Endometrial microvascular endothelial cells (primary cell): ENCODE data around the gene DIP2C. TPM values are rescaled to one million over a fixed set of nuclear protein-coding genes. Genes with fewer than 3 reads are reported as not detected.
"Not testable (repeated sequence)": the region's sequence is repeated elsewhere in the genome, so short reads cannot be mapped to it uniquely, and the experiment has no call there.

Experiments used
- in situ Hi-C: cut with HindIII; loops from 2 replicates; pipeline ENCODE4 v1.10.0; 2017; ENCODE audit warnings: low sequenced_read_pairs, low pct_unique_long_range_greater_than_20kb; ENCODE audit errors: inconsistent ontology term
- total RNA-seq: library from RNA; depleted of rRNA; stranded (reverse); fragments of >200 nt; gene quantifications from one replicate; pipeline ENCODE4 v1.2.3, GENCODE V29; 2015; ENCODE audit errors: inconsistent ontology term

DIP2C gene
- total RNA-seq, 1 donor from 2014 or later, result 3.2 TPM

DNA sequence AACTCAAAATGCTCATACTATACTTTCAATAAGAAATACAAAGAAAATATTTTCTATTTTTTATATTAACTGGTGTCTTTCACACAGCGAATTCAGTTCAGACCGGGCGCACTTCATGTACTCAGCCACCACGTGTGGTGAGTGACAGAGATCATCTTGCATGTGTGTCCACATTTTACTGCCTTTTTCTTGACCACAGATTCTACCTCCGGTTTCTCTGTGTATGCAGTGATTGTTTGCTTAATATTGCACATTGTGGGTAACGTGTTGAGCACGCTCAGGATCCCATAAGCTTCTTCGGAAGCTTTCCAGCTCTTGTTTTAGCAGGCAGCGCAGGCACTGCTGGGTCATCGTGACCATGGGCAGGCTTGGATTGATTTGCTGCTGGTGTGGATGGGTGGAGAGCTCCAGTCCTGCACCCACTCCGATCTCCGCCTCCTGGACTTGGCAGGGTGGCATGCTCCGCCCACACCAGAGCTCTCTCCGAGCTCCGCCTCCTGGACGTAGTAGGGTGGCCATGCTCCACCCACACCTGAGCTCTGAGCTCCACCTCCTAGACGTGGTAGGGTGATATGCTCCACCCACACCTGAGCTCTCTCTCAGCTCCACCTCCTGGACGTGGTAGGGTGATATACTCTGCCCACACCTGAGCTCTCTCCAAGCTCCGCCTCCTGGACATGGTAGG is 253.3 kb downstream of the DIP2C start:
- in situ Hi-C loops, result no loop called here

DNA sequence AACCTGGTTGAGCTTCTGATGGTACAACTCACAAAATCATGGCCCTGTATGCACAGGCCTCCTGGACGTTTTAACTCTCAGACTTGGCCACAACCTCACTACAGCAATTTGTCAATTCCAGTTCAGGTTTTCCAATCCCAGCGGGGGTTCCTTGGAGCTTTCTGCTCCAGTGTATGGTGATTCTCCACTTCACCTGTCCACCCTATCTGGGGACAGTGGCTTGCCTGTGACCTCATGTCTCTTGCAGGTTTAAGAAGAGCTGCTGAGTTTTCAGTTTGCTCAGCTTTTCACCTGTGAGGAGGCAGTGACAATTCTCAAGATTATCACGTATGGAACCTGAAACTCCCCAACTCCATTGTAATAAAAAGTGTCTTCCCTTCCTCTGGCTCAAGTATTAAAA is 254.1 kb downstream of the DIP2C start:
- in situ Hi-C loops, result no loop called here

DNA sequence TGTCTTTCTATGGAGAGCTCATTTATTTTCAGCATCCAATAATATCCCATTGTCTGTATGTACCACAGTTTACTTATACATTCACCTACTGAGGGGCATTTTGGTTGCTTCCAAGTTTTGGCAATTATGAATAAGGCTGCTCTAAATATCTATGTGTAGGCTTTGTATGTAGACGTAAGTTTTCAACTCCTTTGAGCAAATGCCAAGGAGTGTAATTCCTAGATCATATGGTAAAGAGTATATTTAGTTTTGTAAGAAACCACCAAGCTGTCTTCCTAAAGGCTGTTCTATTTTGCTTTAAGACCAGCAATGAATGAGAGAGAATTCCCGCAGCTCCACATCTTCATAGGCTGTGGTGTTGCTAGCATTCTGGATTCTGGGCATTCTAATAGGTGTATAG is 259.8 kb downstream of the DIP2C start:
- in situ Hi-C loops, result no loop called here

DNA sequence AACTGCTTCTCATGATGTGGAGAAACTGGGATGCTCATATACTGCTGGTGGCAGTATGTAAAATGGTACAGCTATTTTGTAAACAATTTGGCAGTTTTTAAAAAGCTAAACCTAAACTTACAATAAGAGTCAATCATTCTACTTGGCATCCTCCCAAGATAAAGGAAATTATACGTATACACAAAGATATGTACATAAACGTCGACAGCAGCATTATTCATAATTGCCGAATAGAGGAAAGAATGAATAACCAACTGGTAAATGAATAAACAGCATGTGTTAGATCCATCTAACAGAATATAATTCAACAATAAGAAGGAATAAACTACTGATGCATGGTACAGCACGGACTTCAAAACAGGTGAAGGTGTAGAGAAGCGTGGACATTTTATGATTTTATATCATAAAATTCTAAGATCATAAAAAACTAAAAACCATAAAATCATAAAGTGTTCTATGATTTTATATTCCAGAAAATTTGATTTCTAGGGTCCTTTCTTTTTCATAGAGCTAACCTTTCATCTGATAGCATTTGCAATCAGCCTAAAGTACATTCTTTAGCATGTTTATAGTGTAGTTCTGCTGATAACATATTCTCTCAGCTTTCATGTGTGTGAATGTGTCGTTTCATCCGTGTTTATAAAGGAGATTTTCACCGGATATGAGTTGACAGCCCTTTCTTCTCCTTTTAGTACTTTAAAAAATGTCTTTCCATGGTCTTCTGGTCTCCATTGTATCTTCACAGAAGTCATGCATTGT is 261.5 kb downstream of the DIP2C start:
- in situ Hi-C loops, result no loop called here

DNA sequence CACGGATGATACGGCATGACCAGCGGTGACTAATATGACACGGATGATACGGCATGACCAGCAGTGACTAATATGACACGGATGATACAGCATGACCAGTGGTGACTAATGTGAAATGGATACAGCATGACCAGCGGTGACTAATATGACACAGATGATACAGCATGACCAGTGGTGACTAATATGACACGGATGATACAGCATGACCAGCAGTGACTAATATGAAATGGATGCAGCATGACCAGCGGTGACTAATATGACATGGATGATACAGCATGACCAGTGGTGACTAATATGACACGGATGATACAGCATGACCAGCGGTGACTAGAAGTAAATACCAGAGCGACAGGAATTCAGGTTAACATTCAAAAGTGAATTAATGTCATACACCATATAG is 264.1 kb downstream of the DIP2C start:
- in situ Hi-C loops, result not testable (repeated sequence)

DNA sequence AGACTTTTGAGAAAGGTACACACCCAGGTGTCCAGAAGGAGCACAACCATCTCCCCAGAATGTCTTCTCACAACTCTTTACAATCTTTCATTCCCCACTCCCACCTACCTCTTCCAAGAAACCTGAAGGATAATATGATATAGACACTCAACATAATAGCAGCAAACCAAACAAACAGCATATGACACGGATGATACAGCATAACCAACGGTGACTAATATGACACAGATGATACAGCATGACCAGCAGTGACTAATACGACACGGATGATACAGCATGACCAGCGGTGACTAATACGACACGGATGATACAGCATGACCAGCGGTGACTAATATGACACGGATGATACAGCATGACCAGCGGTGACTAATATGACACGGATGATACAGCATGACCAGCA is 264.7 kb downstream of the DIP2C start:
- in situ Hi-C loops, result not testable (repeated sequence)

DNA sequence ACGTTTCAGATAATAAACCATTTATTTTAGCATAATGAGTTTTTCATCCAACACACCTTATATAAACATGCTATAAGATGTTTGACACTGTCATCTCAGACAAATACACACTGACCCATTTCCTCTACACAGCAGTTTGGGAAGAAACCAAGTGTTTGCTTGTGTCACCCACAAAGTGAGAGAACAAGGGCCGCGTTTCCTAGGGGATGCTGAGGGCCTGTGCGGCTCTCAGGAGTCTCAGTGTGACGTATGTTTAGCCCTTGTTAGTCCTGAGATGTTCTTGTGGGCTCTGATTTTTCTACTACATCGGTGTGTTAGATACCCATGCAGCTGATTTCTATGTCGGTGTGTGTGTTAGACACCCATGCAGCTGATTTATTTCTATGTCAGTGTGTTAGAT is 266.3 kb downstream of the DIP2C start:
- in situ Hi-C loops, result no loop called here

DNA sequence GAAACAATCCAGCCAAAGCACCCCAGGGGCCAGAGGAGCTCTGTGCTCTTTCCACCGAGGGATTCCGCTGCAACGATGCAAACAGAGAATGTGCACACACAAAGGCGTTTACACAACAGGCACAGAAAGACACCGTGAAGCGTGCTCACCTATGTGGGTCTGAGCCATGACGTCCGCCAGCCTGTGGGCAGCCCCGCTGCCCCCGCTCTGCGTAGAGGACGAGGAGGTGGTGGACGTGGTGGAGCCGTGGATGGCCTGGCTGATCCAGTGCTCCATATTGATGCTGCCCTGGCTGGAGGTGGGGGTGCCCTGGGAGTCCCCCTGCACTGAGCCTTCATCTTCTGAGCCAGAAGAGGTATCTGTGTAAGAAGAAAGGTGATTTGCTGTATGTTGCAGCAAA is 266.8 kb downstream of the DIP2C start:
- in situ Hi-C loops, result no loop called here

DNA sequence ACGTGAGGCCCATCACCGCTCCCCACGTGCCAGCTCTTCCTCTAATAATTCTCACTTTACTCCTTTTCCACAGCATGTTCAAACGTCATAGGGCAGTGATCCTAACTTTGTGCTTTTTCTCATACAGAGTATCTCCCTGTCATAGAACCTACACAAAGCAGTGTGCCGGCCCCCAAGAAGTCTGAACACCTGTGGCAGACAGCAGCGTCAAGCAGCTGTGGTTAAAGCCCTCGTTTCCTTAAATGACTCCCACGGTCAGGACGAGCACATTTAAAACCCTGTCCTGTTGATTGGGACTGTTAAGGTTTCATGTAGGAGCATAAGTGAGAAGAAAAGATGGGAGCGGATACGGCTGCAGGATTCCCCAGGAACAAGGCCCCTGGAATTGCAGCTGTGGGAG is 267.2 kb downstream of the DIP2C start:
- in situ Hi-C loops, result no loop called here

DNA sequence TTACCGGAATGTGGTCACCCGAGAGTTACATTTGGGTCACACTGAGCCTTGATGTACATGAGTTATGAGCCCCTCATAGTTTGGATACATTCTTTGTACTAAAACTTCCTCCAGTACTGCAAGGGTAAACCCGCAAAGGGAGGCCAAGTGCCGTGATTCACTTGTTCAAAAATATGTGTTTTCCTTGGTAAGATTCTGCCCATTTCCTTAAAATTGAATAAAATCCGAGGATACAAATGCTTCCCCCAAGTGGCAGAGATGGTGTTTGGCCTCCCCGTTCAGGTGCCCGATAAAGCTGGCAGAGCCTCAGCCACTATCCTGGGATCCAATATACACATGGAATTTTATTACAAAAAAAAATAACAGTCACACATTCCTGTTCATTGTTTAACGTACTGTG is 268.3 kb downstream of the DIP2C start:
- in situ Hi-C loops, result no loop called here

DNA sequence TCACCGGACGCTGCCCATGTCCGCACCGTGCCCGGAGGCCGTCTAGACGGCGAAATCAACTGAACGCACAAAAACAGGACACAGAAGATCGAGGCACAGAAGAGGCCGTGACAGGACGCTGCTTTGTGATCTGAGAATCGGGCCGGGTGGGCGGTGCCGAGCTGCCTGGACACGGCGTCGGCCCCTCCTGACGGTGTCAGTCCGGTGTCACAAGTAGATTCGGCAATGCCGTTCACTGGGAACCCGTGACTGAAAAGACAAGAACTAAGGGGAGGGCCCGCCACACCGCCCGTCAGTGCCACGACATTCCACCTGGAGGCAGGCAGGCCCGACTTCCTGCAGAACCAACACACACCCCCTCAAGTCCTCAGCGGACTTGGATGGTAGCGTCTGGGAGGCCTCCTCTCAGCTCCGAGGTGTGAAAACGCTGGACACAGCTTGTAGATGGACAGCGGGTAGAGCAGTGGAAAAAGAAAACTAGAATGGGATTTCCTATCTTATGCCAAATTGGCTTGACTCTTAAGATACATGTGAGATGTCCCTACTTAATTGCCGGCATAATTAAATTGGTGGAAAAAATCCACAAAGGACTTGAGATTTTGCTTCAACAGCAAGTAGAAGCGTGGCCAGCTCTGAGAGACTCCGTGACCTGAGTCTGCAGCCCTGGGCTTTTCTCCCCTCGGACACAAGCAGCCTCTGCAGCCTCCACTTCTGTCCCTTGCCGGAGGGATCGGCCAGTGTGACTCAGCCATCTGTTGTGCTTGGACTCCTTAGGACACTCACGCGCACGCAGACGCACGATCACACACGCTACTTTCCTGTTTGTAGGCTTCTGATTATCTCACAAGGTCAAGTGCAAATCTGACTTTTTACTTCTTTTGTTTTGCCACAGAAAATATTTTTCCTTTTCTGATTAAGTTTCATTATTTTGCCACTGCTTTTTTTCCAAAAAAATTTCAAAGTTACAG is 269.0 kb downstream of the DIP2C start:
- in situ Hi-C loops, result no loop called here

DNA sequence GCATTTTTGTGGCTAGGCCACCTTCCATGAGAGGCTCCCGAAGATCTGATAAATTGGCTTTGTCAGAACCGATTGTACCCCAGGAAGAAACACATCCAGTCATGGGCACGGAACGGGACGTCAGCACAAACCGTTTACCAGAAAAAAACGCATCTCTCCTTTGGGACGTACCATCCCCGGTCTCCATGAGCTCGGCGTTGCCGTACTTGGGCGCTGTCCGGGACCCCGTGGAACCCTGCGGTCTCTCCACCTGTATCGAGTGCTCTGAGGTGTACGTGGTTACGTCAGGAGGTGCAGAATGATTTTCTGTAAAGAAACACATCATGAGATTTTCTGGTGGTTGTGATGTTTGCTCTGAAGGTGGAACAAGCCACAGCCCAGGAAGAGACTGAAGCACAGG is 270.6 kb downstream of the DIP2C start:
- in situ Hi-C loops, result no loop called here

DNA sequence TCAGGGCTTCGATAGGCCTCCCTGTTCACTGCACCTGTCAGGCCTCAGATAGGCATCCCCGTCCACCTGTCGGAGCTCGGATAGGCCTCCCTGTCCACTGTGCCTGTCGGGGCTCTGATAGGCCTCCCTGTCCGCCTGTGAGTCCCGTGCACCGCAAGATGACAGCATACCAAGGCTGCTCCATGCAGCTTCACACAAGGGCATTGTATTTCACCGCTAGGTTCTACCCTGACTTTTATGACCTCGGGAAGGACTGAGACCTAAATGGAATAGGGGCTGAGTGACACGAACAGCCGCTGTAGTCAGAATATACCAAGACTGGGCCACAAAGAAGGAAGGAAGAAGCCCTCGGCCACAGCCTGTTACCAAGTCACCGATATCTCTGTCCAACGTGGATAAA is 271.2 kb downstream of the DIP2C start:
- in situ Hi-C loops, result no loop called here

DNA sequence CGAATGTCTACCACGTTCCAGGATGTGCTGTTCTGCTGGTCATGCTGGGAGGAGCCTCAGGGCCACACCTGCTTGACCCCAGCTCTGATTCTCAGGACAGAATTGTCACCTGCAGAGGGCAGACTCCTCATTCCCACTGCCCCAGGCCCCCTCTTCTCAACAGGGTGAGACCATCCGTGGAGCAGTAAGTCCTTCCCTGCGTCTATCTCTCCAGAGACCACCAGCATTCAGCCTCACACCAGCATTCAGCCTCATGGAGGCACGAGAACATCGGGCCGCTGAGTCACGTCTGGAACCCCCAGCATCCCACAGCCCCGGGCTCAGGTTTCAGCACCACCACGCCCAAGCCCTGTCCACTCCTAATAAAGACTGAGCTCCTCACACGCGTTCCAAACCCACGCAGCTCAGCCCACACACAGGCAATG is 273.4 kb downstream of the DIP2C start:
- in situ Hi-C loops, result no loop called here

DNA sequence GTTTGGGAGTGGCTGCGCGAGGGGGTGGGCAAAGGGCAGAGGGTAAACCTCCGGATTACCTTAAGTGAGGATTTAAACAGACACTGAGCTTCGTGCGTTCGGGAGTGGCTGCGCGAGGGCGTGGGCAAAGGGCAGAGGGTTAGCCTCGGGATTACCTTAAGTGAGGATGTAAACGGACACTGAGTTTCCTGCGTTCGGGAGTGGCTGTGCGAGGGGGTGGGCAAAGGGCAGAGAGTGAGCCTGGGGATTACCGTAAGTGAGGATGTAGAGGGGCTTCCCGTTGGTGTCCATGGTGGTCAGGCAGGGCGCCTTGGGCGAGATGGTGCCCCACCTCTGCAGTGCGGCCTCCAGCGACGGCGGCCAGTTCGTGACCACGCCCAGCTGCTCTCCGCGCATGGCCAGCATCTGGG is 275.8 kb downstream of the DIP2C start:
- in situ Hi-C loops, result no loop called here

DNA sequence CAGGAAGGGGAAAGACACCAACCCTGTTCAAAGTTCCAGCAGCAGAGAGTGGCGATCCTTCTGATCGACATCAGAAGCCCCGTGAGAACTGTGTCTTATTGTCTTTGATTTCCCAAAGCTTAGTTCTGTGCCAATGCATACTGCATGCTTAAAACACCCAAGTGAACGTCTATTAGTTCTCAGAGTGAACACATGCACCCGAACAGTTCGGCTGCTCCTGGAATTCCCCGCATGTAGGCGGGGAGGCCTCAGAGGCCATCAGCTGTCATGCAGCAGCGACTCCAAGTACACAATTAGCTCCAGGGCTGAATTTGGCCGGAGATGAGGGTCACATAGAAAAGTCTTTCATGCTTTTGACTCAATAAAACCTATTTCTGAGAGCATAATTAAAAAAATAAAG is 277.4 kb downstream of the DIP2C start:
- in situ Hi-C loops, result no loop called here

DNA sequence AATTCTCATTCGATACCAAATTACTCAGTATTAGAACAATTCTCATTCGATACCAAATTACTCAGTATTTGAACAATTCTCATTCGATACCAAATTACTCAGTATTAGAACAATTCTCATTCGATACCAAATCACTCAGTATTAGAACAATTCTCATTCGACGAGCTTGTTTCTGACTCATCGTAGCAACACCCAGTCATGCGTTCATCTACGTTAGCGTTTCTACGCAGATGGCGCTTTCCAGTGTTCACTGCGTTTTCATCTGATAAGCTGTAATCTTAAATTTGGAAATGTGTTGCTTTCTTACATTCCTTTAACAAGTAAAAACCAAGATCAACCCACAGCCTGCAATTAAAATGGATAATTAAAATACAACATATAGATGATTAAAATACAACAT is 277.9 kb downstream of the DIP2C start:
- in situ Hi-C loops, result no loop called here

DNA sequence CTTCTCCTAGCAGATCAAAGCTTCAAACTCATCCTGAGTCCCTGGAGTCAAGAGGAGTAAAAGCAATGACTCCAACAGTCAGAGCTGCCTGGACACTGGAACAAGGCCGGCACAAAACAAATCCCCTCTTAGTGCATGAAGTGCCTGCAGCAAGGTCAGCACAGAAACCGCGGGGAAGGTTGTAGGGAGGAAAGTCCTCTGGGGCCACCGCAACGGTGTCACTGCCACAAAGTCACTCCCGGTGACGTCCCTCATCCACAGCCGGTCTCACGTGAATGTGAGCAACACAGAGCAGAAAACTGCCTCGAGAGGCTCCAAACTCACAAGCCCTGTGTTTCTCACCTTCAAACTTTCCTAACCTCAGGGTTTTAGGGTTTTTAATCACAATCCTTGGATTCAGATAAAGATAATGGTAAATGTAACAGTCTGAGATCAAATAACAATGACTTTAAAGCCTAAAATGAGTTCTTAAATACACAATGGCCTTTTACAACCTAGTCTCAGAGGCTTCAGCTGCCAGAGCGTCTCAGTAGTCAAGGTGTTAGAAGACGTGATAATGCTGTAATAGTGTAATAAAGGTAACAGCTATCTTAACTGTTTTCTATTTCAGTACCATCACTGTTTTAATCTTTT is 279.9 kb downstream of the DIP2C start:
- in situ Hi-C loops, result no loop called here

DNA sequence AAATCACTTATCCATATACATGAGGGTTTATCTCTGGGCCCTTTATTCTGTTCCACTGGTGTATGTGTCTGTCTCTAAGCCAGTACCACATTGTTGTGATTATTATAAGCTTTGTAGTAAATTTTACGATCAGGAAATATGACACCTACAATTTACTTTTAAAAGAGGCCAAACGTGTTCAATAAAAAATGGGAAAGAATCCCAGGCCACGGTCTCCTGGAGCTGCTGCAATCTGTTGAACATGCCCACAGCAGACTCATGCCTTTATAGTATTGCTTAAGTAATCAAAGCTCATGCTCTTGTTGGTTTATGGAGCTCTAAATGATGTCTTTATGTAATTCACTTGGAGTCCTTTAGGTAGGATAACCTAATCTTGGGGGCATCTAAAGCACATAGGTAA is 281.2 kb downstream of the DIP2C start:
- in situ Hi-C loops, result no loop called here
